GM21619 (cell line): Measurements from ENCODE around the gene CDH7.

Experiments
- ATAC-seq: cut with Tn5 transposase; IDR thresholded peaks from one replicate; pipeline ENCODE4 v1.9.1; 2021; ENCODE audit not compliant: unreplicated experiment

CDH7 gene

DNA sequence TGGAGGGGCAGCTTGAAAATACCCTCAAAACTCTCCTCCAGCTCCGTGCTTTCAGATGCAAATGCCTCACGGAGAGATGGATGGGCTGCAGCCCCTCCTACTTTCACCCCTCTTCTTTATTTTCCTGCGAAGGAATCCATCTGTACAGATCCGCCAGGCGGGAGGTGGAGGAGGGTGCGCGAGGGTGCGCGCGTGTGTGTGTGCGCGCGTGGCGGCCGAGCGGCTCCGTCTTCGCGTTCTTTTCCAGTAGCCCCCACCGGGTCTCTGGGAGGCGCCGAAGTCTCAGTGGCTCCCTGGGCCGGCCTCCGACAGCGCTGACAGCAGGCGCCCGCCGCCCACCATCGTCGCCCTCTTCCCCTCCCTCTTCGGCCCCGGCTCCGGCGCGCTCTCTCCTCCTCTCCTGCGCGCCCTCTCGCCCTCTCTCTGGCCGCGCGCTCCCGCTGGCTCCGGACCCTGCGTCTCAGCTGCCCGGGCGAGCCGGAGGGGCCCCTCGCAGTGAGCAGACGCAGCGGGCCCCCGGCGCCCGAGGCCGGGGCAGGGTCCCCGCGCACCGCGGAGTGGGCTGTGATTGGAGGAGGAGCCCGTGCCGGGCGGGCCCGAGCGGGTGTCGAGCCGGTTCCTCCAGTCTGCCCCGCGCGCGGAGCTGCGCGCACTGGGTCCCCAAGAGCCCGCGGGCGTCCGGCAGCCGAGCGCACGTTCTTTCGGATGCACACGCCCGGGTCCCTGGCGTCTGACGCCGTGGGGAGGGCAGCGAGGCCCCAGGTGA is at the start of gene CDH7:
Gene CDH7, plus strand, starts transcription at position 624 of the 766 bp plus-strand sequence. CDS start 11,831 bp downstream, outside the sequence.
- ATAC-seq: no peak

DNA sequence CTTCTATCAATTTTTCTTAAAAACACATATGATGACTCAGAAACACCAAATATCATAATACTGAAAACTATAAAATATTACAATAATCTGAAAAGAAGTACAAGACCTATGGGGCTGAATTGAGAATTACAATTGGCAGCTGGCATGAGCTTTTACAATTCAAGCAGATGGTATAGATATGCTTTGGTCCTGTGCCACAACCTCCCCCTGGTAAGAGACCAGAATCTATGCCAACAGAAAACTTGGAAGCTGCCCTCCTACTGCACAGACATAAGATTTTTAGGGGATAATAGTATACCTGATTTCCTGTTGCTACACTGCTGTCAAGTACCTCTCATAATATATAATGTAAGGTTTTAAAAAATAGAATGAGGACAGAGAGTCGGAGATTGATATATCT is 46.8 kb upstream of the CDH7 start:
- ATAC-seq: no peak

DNA sequence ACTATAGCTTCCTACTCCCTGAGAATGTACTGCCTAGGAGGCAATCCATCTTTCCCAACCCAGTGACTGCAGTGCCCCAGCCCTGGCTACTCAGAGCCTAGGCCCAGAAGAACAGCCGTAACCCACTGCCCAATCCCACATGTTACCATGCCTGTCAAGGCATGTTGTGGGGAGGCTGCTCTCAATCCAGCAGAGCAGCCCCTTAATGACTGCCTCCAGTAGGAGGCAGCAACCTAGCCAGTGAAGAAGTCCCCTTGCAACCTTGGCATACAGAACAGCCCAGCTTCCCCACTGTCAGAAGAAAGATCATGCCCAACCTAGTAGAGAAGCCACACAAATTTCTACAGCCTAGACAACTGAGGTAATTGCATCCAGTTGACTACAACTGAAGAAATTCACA is 44.2 kb upstream of the CDH7 start:
- ATAC-seq: no peak

DNA sequence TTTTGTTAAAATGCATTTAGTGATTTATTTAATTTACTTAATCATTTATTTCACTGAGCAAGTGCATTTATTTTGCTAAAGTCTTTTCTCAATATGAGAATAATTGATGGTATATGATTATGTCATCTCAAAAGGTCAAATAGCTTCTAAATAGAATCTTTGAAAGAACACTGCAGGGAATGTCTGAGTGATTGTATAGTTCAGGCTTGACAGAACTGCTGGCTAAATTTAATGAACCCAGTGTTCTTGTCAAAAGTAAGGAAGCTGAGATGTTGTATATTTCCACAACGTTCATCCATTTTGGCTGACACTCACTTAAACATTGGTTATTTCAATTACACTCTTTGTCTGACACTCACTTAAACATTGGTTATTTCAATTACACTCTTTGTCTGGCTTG is 39.3 kb upstream of the CDH7 start:
- ATAC-seq: no peak

GRCh38 chr18:65721619-65722018 is 29.2 kb upstream of the CDH7 start:
- ATAC-seq: no peak

GRCh38 chr18:65725251-65726050 is 25.4 kb upstream of the CDH7 start:
- ATAC-seq: no peak

GRCh38 chr18:65735155-65735554 is 15.7 kb upstream of the CDH7 start:
- no peak for ATAC-seq

GRCh38 chr18:65737471-65737955 is 13.3 kb upstream of the CDH7 start:
- no peak for ATAC-seq

DNA sequence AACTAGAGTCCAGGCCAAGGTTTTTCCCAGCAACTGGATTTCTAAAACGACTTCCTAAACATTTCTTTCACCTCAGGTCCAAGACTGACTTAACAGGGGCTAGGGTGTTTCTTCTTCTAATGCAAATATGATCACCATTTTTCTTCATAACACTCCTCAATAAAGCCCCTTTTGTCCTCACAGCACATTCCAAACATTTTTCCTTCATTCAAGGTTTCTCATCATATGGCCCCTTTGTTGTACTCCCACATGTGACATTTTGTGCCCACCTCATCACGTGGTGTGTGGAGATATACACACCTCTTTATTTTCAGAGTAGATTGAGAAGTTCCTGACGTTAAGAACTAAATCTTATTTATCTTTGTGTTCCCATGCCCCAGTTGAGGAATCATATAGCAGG is 3.9 kb upstream of the CDH7 start:
- no peak for ATAC-seq

DNA sequence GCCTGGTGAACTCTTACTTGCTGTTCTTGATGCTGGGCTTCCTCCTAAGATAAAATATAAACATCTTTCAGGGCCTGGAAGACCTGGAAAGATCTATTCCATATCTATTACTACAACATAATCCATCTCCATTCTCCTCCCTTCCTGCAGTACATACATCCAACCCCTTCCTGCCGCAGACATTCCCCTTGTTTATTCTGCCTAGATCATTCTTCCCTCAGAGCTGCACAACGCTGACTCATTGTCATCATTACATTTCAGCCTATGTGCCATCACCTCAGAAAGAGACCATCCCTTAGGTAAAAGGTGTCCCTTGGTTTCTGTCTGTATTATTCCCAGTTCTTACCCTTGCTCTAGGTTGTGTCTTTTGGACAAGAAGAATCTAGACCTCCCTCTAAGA is 2.5 kb upstream of the CDH7 start:
- no peak for ATAC-seq

- no peak for ATAC-seq
Measured at GRCh38 chr18:65749841-65750240, 971 bp upstream of the CDH7 start.

- no peak for ATAC-seq
Measured at GRCh38 chr18:65751155-65752085, 608 bp downstream of the CDH7 start.

DNA sequence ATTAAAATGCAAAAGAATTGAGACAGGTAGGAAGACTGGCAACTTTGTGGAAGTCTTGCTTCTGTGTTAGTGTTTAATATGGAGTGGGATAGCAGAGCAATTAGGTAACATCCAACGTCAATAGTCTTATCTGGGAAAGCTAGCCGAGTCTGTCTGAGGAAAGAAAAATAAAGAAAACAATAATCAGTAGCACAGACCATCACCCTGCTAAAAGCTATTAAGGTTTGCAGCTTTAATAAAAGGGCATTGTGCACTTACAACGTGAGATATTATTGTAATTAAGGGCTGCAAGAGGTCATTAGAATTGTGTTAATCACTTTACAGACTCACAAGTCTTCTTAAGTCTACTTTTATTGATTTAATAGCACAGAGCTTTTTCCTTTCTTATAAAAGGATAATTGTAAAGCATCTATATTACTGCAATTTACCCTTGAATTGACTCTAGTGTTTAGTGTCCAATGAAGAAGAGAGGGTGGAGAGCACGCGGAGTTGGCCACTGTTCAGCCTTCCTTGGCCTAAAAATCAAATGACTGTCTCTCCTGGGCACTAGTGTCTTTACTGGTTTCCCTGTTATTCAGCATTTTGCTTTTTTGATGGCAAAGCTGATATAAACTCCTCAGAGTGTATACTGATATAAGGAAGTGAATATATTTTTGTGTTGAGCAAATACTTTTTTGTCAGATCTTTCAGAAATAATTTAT is 2.0 kb downstream of the CDH7 start:
- ATAC-seq: no peak

DNA sequence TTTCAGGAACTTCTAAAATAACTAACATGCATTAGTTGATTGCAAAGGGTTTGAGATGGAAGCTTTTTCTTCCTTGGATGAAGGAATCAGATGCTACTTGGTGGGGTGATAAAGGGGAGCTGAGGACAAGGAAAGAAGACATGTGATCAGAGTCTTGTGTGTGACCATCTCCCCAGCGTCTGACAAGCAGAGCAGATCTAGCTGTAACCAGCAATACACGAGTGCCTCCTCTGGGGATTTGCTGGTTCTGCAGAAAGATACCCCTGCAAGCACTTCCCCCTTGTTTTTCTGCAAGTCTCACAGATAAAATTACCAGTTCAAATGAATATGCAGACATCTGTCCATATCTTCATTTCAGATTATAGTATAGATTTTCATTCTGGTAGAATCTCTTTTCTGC is 2.7 kb downstream of the CDH7 start:
- no peak for ATAC-seq

DNA sequence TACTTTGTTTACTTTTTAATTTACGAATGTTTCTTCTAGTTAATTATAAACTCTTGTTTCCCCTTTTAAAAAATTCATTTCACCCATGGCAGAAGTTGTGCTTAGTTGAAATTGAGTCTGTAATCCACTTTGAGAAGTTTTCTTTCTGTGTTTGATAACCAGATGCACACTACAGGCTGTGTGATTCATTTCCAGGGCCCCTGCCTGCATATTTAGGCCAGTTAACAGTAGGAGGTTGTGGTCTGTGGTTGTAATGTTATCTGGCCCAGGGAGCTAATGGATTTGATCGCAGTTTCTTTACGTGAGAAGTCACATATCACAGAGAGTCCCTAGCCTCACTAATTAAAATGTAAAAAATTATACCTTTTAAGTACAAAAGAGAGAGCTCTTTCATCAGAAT is 3.3 kb downstream of the CDH7 start:
- ATAC-seq: no peak

DNA sequence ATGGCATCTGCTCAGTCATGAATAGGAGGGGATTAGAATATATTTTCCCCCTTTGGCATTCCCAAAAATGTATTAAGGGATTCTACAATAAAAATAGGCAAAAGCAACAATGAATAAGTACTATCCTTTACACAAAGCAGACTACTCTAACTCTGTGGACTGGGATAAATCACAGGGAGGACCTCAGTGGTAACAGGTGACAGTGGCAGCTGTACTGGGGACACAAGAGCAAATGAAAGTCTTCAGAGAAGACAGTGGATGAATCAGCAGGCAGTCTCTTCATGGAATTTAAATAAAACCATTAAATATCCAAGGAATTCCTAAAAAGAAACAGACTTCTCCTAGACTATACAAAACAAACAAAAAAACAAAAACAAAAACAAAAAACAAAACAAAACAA is 4.8 kb downstream of the CDH7 start:
- ATAC-seq: no peak

DNA sequence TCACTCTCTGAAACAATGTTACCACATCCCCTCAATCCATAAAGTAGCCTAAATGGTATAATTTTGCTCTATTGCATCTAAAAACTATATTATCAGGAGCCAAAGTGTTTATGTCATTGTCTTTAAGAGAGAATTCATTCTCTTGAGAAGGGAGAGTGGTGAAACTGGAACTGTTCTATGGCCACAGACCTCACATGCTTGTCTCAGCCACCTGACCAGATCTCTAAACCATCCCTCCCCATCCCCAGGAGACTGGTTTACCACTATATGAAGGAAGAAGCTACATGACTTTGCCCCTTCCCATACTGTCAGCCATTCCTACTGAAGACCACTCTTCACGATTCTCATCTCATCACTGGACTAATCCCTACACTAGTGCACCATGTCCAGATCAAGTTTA is 9.6 kb downstream of the CDH7 start:
- ATAC-seq: no peak

- ATAC-seq: no peak
Measured at GRCh38 chr18:65761636-65762295, 11.0 kb downstream of the CDH7 start.

- no peak for ATAC-seq
Measured at GRCh38 chr18:65762556-65762955, 11.7 kb downstream of the CDH7 start.

- ATAC-seq: no peak
Measured at GRCh38 chr18:65767406-65767805, 16.6 kb downstream of the CDH7 start.
